Stimulated activated effector memory CD8-positive, alpha-beta T cell treated with anti-CD3 and anti-CD28 coated beads, Interleukin-12 subunit alpha, Interleukin-12 subunit beta, amount 100 ng/mL, for 72 hours (primary cell): Measurements from ENCODE around the gene PXT1.
"Not testable (repeated sequence)": the region's sequence is repeated elsewhere in the genome, so short reads cannot be mapped to it uniquely, and the experiment has no call there.

Experiments used
- ATAC-seq: fragments of 150-1000 bp; cut with Tn5 transposase; 2 replicates; pipeline ENCODE4 v1.10.0; 2021
- DNase-seq, 2 donors: peaks; one replicate each; pipeline ENCODE4 v3.0.0; 2021 to 2022; ENCODE audit warnings: low spot score in 2 of 2
- H3K27ac Mint-ChIP-seq: one replicate; pipeline ENCODE4 v1.8.0; 2022; ENCODE audit warnings: mild to moderate bottlenecking, mixed read lengths
- H3K36me3 Mint-ChIP-seq: one replicate; pipeline ENCODE4 v1.8.0; 2022; ENCODE audit warnings: mild to moderate bottlenecking, mixed read lengths
- H3K4me1 Mint-ChIP-seq: one replicate; pipeline ENCODE4 v1.8.0; 2022; ENCODE audit warnings: mixed read lengths
- H3K4me3 Mint-ChIP-seq: one replicate; pipeline ENCODE4 v1.8.0; 2022; ENCODE audit warnings: mild to moderate bottlenecking, mixed read lengths
- H3K9me3 Mint-ChIP-seq: one replicate; pipeline ENCODE4 v1.8.0; 2022; ENCODE audit warnings: mixed read lengths

PXT1 gene

GRCh38 chr6:36428911-36429310 lies 13.7 kb downstream of the PXT1 start:
- Mint-ChIP-seq H3K4me3 (no peak overlapping the region), H3K27ac (no peak overlapping the region), H3K4me1 (peaks cover 8% of the 10 kb centered on the region), H3K9me3 (no peaks in the 10 kb centered on the region), H3K36me3 (no peaks in the 10 kb centered on the region)
- no peak for ATAC-seq
- no peak for DNase-seq

GRCh38 chr6:36426622-36427021 lies 16.0 kb downstream of the PXT1 start:
- no peak overlapping the region for H3K4me3 Mint-ChIP-seq
- no peaks in the 10 kb centered on the region for H3K9me3 Mint-ChIP-seq
- H3K27ac Mint-ChIP-seq, result no peak overlapping the region
- ATAC-seq, result no peak
- H3K36me3 Mint-ChIP-seq, result peaks cover 8% of the 10 kb centered on the region
- peaks cover 18% of the 10 kb centered on the region for H3K4me1 Mint-ChIP-seq
- no peak for DNase-seq

GRCh38 chr6:36423101-36423824 lies 19.4 kb downstream of the PXT1 start:
- peak; percentile 93 to 98 for DNase-seq
- no peaks in the 10 kb centered on the region for H3K9me3 Mint-ChIP-seq
- peaks cover 18% of the 10 kb centered on the region for H3K4me1 Mint-ChIP-seq
- peaks cover 8% of the 10 kb centered on the region for H3K36me3 Mint-ChIP-seq
- H3K27ac Mint-ChIP-seq, result peak overlapping the region; percentile 93
- peak overlapping the region; percentile 76 for H3K4me3 Mint-ChIP-seq
- ATAC-seq, result peak; percentile 99

- Mint-ChIP-seq H3K27ac (peak overlapping the region; percentile 93), H3K36me3 (peaks cover 8% of the 10 kb centered on the region), H3K4me3 (peak overlapping the region; percentile 76), H3K9me3 (no peaks in the 10 kb centered on the region), H3K4me1 (peaks cover 18% of the 10 kb centered on the region)
- DNase-seq (no peak), ATAC-seq (peak; percentile 1)
Observed at GRCh38 chr6:36422714-36423100, 19.9 kb downstream of the PXT1 start.

- H3K36me3 Mint-ChIP-seq, result peaks cover 8% of the 10 kb centered on the region
- no peak overlapping the region for H3K4me3 Mint-ChIP-seq
- H3K4me1 Mint-ChIP-seq, result peaks cover 18% of the 10 kb centered on the region
- H3K27ac Mint-ChIP-seq, result no peak overlapping the region
- no peak for DNase-seq
- no peak for ATAC-seq
- no peaks in the 10 kb centered on the region for H3K9me3 Mint-ChIP-seq
Observed at GRCh38 chr6:36419310-36419709, 23.3 kb downstream of the PXT1 start.

GRCh38 chr6:36418558-36418957 lies 24.1 kb downstream of the PXT1 start:
- peaks cover 13% of the 10 kb centered on the region for H3K4me1 Mint-ChIP-seq
- no peak overlapping the region for H3K27ac Mint-ChIP-seq
- no peak for DNase-seq
- H3K36me3 Mint-ChIP-seq, result peaks cover 7% of the 10 kb centered on the region
- ATAC-seq, result no peak
- H3K4me3 Mint-ChIP-seq, result no peak overlapping the region
- H3K9me3 Mint-ChIP-seq, result no peaks in the 10 kb centered on the region

- H3K27ac Mint-ChIP-seq, result no peak overlapping the region
- H3K9me3 Mint-ChIP-seq, result no peaks in the 10 kb centered on the region
- H3K4me1 Mint-ChIP-seq, result no peaks in the 10 kb centered on the region
- no peaks in the 10 kb centered on the region for H3K36me3 Mint-ChIP-seq
- ATAC-seq (no peak), DNase-seq (no peak)
- H3K4me3 Mint-ChIP-seq, result no peak overlapping the region
Observed at GRCh38 chr6:36414481-36414880, 28.2 kb downstream of the PXT1 start.

GRCh38 chr6:36413489-36414480 lies 28.9 kb downstream of the PXT1 start:
- no peak for DNase-seq
- no peak overlapping the region for H3K4me3 Mint-ChIP-seq

GRCh38 chr6:36409718-36410117 lies 32.9 kb downstream of the PXT1 start:
- H3K4me3 Mint-ChIP-seq, H3K27ac Mint-ChIP-seq, H3K9me3 Mint-ChIP-seq, ATAC-seq, H3K36me3 Mint-ChIP-seq, H3K4me1 Mint-ChIP-seq, DNase-seq: not testable (repeated sequence)

More at GRCh38 chr6:36413489-36414480, 28.9 kb downstream of the PXT1 start:
- no peak for ATAC-seq
- H3K4me1 Mint-ChIP-seq, result no peaks in the 10 kb centered on the region
- H3K27ac Mint-ChIP-seq, result no peak overlapping the region
- H3K9me3 Mint-ChIP-seq, result no peaks in the 10 kb centered on the region
- no peaks in the 10 kb centered on the region for H3K36me3 Mint-ChIP-seq

- no peak for ATAC-seq
- Mint-ChIP-seq H3K9me3 (no peaks in the 10 kb centered on the region), H3K4me1 (peaks cover 5% of the 10 kb centered on the region), H3K36me3 (no peaks in the 10 kb centered on the region), H3K4me3 (no peak overlapping the region), H3K27ac (no peak overlapping the region)
- DNase-seq, result no peak
Observed at GRCh38 chr6:36404164-36404563, 38.5 kb downstream of the PXT1 start.

- DNase-seq, result no peak
- ATAC-seq, result no peak
- no peaks in the 10 kb centered on the region for H3K36me3 Mint-ChIP-seq
- peaks cover 5% of the 10 kb centered on the region for H3K4me1 Mint-ChIP-seq
- no peaks in the 10 kb centered on the region for H3K9me3 Mint-ChIP-seq
- H3K4me3 Mint-ChIP-seq, result no peak overlapping the region
- no peak overlapping the region for H3K27ac Mint-ChIP-seq
Observed at GRCh38 chr6:36402481-36402880, 40.2 kb downstream of the PXT1 start.

- no peak overlapping the region for H3K4me3 Mint-ChIP-seq
- ATAC-seq, result peak; percentile 77
- H3K27ac Mint-ChIP-seq, result no peak overlapping the region
- DNase-seq, result no peak
- no peaks in the 10 kb centered on the region for H3K9me3 Mint-ChIP-seq
- H3K36me3 Mint-ChIP-seq, result no peaks in the 10 kb centered on the region
- H3K4me1 Mint-ChIP-seq, result peaks cover 5% of the 10 kb centered on the region
Observed at GRCh38 chr6:36399970-36400369, 42.7 kb downstream of the PXT1 start.

- H3K9me3 Mint-ChIP-seq, result no peaks in the 10 kb centered on the region
- H3K4me3 Mint-ChIP-seq, result no peak overlapping the region
- ATAC-seq (no peak), DNase-seq (no peak)
- peaks cover 8% of the 10 kb centered on the region for H3K4me1 Mint-ChIP-seq
- no peak overlapping the region for H3K27ac Mint-ChIP-seq
- no peaks in the 10 kb centered on the region for H3K36me3 Mint-ChIP-seq
Observed at GRCh38 chr6:36392621-36393020, 50.0 kb downstream of the PXT1 start.

- DNase-seq (no peak), ATAC-seq (no peak)
- no peaks in the 10 kb centered on the region for H3K9me3 Mint-ChIP-seq
- peaks cover 23% of the 10 kb centered on the region for H3K4me1 Mint-ChIP-seq
- no peak overlapping the region for H3K27ac Mint-ChIP-seq
- no peak overlapping the region for H3K4me3 Mint-ChIP-seq
- H3K36me3 Mint-ChIP-seq, result peaks cover 11% of the 10 kb centered on the region
Observed at GRCh38 chr6:36389353-36389752, 53.3 kb downstream of the PXT1 start.

GRCh38 chr6:36387440-36388303 lies 55.0 kb downstream of the PXT1 start, which contains the start of gene ETV7:
Gene ETV7, minus strand, starts transcription at chr6:36387669. Its CDS starts 128 bp downstream, at chr6:36387541.
- ATAC-seq (peak; percentile 69), DNase-seq (peak; percentile 26 to 75)
- Mint-ChIP-seq H3K4me3 (peak within 1 kb of the TSS; percentile 92), H3K9me3 (no peaks in the 10 kb centered on the region), H3K4me1 (peaks cover 40% of the 10 kb centered on the region), H3K27ac (peak within 1 kb of the TSS; percentile 91), H3K36me3 (peaks cover 11% of the 10 kb centered on the region)
